Activated CD8-positive, alpha-beta memory T cell treated with anti-CD3 and anti-CD28 coated beads for 36 hours (primary cell): Measurements from ENCODE around the gene ITGA4. TPM values are rescaled to one million over a fixed set of nuclear protein-coding genes. Genes with fewer than 3 reads are reported as not detected.
"Not testable (repeated sequence)": the region's sequence is repeated elsewhere in the genome, so short reads cannot be mapped to it uniquely, and the experiment has no call there.

ENCODE experiments used
- CTCF ChIA-PET: fragments of 350-600 bp; sonication (Branson Sonifier 250); formaldehyde crosslinking; loops from one replicate; lab custom pipeline; 2021; ENCODE audit warnings: antibody characterized with exemption; lab: Charles Lee
- POLR2A ChIA-PET: fragments of 350-600 bp; sonication (Branson Sonifier 250); formaldehyde crosslinking; loops from one replicate; lab custom pipeline; 2021; ENCODE audit warnings: antibody characterized with exemption; lab: Charles Lee
- total RNA-seq, 2 experiments: library from RNA; stranded (reverse); gene quantifications; one replicate each; pipeline ENCODE4 v1.2.3, GENCODE V29; 2021

The ITGA4 gene
- 100 to 1,000 TPM; 127 to 128 TPM for total RNA-seq

DNA sequence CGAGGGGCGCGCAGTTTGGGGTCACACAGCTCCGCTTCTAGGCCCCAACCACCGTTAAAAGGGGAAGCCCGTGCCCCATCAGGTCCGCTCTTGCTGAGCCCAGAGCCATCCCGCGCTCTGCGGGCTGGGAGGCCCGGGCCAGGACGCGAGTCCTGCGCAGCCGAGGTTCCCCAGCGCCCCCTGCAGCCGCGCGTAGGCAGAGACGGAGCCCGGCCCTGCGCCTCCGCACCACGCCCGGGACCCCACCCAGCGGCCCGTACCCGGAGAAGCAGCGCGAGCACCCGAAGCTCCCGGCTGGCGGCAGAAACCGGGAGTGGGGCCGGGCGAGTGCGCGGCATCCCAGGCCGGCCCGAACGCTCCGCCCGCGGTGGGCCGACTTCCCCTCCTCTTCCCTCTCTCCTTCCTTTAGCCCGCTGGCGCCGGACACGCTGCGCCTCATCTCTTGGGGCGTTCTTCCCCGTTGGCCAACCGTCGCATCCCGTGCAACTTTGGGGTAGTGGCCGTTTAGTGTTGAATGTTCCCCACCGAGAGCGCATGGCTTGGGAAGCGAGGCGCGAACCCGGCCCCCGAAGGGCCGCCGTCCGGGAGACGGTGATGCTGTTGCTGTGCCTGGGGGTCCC is at the start of gene ITGA4:
TSS of gene ITGA4 (plus strand) at position 266 of the 620 bp plus-strand sequence. CDS start at position 535, 269 bp downstream.
- CTCF ChIA-PET: interaction anchor here (0.7 to 3.1 kb wide), 13 partner anchors 9 to 349 kb away, joined by 3 to 14 read pairs (median 4); no protein-coding TSS in a partner anchor
- POLR2A ChIA-PET: interaction anchor here (0.9 to 2.4 kb wide), 12 partner anchors 9 to 313 kb away, joined by 3 to 10 read pairs (median 4); no protein-coding TSS in a partner anchor

DNA sequence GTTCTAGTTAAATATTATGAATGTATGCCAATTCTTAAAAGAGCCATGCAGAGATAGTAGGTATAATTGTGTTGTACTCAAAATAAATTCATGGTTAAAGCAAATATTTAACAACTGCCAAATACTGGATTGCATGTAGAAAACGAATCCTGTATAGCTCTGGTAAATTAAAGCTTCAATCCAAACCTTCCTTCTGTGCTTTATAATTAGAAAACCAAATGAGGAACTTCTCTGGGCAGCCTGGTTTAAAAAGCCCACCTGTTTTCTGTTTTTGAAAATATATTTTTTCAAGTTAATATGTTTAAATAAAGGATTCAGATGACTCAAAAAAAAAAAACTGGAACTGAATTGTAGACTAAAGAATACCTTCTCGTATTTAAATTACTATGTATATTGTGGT is 48.3 kb upstream of the ITGA4 start:
- POLR2A ChIA-PET: no interaction called here

DNA sequence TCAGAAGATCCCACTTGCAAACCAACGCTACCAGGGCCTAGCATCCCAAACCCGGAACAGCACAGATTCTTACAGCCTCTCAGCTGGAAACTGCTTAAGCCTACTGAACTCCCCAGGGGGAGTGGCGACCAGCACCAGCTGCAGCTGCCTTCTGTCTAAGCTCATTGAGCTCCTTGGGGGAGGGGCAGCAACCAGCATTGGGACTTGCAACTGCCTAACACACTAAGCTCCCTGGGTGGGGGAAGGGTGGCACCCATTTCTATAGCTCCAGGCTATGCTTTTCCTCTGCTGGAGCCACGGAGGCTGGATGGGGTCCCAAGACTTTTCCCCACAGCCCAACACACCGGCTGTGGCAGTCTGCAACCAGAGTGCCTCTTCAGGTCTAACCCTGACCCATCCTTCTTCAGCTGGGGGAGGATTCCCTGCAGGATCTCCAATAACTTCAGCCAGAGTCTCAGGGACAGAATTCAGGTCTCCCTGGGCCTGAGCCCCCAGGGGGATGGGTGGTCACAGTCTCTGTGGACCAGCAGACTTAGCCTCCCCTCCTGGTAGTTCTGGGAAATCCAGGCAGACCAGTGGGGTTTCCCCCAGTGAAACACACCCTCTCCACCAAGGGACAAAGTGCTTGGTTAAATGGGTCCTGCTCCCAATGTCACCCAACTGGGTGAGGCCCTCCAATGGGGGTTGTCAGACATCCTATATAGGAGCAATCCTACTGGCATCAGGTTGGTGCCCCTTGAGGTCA is 45.9 kb upstream of the ITGA4 start:
- POLR2A ChIA-PET: no interaction called here
- CTCF ChIA-PET: no interaction called here

More for the DNA sequence above, 48.3 kb upstream of the ITGA4 start:
- CTCF ChIA-PET: no interaction called here

DNA sequence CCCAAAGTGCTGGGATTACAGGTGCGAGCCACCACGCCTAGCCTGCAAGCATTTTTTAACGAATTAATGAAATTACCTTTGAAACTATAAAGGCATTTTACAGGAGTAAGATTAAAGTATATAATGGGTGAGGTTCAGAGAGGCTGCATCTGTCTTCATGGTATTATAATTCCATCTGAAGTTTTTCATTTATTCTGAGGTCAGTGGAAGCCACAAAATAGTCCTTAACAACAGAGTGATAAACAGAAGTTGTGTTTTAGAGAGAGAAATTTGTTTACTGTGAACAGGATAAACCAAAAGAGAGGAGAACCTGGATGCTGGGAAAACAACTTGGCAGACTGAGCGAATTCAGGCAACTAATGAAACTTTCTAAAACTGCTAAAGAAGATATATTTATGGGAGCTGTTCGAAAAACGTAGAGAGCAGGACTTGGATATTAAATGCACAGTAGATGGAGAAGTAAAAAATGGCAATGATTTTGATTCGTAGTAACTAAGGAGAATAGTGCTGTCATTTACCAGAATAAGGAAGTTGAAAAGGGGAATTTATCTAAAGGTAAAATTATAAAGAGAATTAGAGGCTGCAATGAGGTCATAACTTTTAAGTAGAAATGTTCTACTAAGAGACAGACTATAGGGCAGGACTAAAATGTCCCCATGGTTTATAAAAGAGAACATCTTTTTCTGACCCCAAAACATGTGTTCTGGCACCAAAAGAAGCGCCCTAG is 37.9 kb upstream of the ITGA4 start:
- ChIA-PET CTCF (no interaction called here), POLR2A (no interaction called here)

DNA sequence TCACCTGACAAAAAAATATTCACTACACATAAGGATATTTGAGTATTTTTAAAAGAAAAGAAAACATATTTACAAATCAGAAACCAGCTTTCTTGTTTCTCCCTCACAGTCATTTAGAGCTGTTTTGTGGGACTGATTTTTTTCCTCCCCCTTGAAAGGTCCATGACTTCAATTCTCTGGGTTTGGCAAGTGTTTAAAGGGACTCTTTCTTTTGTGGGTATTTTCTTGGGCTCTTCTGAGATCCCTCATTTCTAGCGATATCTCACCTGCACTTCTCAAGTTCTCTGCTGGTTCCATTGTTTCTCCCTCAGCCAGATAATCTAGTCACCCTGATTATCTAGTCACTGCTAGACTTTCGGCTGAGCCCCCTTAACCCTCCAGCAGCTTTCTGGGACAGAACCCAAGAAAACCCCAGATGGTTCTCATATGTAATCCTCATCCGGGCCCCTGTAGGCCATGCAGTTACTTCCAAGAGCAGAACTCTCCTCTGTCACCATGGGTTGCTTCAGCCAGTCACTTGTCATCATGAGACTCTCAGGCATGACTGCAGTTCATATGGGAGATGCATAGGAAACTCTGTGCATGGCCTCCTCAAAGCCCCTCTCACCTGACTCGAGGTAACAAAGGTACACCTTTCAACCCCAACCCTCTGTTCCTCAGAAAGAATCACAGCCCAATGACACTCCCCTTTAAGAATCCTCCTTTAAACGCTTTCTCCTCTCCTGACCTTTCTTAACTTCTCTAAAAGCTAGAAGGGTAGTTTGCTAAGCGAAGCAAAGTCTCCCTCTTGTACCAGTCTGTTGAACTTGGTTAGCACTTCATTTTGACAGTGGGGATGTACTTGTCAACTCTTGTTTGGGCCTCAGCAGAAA is 36.7 kb upstream of the ITGA4 start:
- POLR2A ChIA-PET: no interaction called here

DNA sequence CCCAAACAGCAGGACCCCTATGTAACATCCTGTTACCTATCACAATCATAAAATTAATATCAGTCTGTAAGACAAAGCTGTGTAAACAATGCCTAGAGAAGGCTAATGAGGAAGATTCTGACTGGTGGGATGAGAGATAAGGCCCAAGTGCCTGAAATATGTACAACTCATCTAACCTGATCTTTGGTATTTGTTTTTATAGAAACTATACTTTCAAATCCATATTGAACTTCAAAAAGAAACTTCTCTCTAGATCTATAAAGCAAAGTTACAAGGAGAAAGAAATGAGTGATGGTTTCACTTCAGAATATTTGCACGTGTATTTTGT is 36.1 kb upstream of the ITGA4 start:
- ChIA-PET CTCF (no interaction called here), POLR2A (no interaction called here)

More for the DNA sequence above, 36.7 kb upstream of the ITGA4 start:
- CTCF ChIA-PET: no interaction called here

DNA sequence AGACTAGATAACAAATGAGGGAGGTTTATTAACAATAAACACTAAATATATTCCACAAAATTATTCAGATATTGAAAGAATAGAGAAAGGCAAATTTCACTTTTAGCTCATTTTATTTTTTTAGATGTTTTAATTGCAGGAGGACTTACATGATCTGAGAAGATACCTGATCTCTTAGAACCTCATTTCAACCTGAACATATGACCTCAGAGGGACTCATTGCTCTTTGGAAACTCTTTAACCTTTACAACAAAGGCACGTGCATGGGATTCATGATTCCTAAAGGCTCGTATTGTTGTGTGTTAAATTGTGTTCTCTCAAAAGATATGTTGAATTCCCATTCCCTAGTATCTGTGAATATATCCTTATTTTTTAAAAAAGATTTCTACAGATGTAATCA is 35.7 kb upstream of the ITGA4 start:
- ChIA-PET POLR2A (no interaction called here), CTCF (no interaction called here)

DNA sequence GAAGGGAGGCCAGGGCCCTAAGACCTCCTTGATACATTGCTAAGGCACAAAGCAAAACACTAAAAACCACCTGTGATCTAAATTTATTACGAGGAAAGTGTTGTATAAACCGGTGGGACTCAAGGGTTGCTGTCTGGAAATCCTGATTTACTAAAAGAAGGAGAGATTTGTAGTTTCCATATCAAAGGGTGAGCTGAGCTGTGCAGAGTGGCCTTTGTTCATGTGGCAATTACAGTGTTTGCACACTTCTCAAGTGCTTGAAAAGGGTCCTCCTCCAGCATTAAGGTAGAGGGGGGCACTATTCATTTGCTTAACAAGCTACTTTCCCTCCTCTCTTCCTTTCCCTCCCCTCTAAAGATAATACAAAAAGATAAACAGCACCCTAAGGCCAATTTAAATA is 30.5 kb upstream of the ITGA4 start:
- ChIA-PET POLR2A (no interaction called here), CTCF (no interaction called here)

DNA sequence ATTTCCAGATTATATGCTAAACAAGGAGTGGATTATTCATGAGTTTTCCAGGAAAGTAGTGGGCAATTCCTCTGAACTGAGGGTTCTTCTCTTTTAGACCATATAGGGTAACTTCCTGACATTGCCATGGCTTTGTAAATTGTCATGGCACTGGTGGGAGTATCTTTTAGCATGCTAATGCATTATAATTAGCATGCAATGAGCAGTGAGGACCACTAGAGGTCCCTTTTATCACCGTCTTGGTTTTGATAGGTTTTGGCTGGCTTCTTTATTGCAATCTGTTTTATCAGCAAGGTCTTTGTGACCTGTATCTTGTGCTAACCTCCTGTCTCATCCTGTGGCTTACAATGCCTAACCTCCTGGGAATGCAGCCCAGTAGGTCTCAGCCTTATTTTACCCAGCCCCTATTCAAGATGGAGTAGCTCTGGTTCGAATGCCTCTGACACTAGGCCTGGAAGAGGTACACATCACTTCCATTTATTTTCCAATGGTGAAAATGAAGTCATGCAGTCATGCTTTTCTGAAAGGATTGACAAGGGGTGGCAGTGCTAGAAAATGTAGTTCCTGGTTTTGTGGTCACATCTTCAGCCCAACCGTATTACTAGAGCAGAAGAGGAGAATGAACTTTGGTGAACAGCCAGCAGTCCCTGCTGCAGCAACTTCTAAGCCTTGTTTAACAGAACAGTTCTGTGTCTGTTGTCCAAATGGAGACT is 26.6 kb upstream of the ITGA4 start:
- POLR2A ChIA-PET: no interaction called here
- CTCF ChIA-PET: no interaction called here

DNA sequence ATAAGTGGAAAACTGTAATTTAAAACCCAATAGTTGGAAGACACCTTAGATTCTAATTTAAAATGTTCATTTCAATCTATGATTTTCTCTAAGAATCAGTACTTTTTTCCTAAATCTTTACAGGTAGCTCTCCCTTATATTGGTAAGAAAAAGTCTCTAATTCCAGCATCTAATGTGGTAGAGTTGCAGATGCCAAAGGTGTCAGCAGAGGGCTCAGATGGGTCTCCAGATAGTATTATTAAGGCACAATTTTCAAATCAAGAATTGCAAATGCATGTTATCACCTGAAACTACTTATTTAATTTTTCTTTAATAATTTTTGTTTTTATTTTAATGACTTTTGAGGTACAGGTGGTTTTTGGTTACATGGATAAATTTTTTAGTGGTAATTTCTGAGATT is 25.5 kb upstream of the ITGA4 start:
- ChIA-PET CTCF (interaction anchor here (1.2 kb wide), 1 partner anchor 36 kb away, joined by 3 read pairs; no protein-coding TSS in a partner anchor), POLR2A (no interaction called here)

DNA sequence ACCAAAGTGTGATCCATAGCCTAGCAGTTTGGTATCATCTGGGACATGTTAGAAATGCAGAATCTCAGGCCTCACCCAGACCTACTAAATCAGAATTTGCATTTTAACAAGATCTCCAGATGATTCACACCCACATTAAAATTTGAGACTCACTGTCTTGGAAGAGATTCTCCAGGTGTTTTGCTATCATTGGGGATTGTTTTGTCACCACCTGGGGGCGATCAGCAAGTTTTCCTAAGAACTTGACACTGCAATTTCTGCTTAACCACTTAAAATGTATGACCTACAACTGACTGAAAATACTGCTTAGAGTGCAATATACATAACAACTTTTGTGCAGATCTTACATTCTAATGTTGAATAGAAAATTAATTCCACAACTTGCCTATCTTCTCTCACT is 18.9 kb upstream of the ITGA4 start:
- POLR2A ChIA-PET: no interaction called here
- CTCF ChIA-PET: interaction anchor here (1.2 kb wide), 1 partner anchor 9 kb away, joined by 3 read pairs; no protein-coding TSS in a partner anchor

DNA sequence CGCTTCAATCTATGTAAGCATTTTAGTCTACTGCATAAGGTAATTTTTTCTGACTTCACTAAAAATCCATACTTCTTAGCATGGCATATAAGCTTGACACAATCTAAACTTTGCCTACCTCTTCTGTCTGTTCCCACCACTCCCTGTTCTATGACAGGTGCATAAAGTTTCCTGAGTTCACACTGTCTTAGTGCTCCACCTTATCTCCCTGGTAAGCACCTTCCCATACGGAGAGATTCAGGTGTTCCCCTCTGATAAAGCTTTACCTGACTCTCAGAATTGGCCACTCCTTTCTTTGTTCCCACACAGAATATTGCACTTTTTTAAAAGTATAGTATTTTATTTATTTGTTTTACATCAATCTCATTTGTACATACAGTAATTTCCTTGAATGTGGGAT is 16.8 kb upstream of the ITGA4 start:
- ChIA-PET CTCF (interaction anchor here (1.1 to 1.3 kb wide), 2 partner anchors 14 to 17 kb away, joined by 3 to 4 read pairs; partner anchors contain the start of gene ITGA4), POLR2A (no interaction called here)

DNA sequence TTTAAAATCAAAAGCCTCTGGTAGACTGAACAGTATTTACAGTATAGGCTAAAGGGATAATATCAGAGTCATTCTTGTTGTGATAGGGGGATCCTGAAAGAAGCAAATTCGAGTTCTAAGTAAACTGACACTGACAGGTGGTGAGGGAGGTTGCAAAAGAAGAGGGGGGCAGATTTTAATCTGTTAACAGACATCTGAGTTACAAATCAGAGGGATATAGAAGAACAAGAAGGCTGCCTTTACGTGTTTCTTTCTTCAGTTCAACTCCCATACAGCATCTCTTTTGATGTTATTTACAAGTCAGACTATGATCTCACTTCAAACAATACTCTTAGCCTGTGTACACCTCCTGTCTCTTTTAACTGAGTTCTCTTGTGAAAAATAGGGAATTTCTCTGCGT is 16.3 kb upstream of the ITGA4 start:
- POLR2A ChIA-PET: no interaction called here

DNA sequence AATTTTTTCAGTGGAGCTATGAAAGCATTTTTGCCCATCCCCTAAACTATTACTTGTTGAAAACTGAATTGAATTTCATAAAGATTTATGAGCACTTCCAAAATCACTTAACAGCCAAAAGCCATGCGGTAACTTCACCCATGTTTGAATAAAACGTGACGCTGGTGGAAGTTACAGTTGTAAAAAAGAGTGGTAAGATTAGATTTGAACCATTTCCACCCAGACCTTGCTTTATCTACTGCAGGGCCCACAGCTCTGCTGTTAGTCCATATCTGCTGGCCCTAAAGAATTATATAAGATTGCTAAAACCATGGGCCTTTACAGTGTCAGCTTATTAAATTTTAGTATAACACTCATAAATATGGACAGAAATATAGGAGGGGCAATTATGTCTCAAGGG is 15.5 kb upstream of the ITGA4 start:
- ChIA-PET CTCF (interaction anchor here (1.7 kb wide), 1 partner anchor 13 kb away, joined by 4 read pairs; no protein-coding TSS in a partner anchor), POLR2A (no interaction called here)

More for the DNA sequence above, 16.3 kb upstream of the ITGA4 start:
- CTCF ChIA-PET: interaction anchor here (1.1 kb wide), 1 partner anchor 14 kb away, joined by 3 read pairs; no protein-coding TSS in a partner anchor

DNA sequence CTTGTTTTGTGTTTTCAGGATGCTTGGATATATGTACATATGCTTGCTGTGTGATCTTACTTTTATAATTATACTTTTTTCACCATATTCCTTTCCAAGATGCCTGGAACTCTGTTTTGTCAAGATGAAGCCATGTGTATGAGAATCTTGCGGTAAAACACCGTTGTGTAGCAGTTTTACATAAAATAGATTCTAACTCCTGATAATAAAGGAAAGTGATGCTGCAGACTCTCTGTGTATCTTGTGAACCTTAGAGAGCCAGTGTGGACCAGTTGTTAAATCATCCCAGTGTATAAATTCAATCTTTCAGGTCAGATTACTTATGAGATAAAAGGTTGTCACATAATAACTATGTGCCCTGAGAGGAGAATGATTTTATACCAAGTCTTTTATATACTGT is 12.5 kb upstream of the ITGA4 start:
- CTCF ChIA-PET: no interaction called here
- POLR2A ChIA-PET: no interaction called here

DNA sequence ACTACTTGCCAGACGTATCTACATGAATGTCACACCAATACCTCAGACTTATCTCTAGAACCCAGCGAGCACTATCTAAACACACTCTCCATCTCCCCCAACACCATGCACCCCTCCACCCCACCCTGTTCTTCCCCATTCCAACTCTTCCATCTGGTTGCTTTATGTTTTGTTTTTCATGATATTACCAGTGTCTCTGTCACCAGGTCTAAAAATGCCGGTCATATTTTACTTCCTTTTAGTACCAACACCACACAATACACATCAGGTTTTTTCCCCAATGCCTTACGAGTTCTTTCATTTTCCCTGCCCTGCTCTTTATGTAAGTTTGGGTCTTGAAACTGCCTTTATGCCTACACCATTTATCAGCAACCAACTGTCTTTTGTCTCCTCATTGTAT is 10.2 kb upstream of the ITGA4 start:
- CTCF ChIA-PET: interaction anchor here (0.9 kb wide), 1 partner anchor 11 kb away, joined by 3 read pairs; the partner anchor contains the start of gene ITGA4
- POLR2A ChIA-PET: no interaction called here

DNA sequence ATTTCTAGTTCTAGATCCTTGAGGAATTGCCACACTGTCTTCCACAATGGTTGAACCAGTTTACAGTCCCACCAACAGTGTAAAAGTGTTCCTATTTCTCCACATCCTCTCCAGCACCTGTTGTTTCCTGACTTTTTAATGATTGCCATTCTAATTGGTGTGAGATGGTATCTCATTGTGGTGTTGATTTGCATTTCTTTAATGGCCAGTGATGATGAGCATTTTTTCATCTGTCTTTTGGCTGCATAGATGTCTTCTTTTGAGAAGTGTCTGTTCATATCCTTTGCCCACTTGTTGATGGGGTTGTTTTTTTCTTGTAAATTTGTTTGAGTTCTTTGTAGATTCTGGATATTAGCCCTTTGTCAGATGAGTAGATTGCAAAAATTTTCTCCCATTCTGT is 7.9 kb upstream of the ITGA4 start:
- POLR2A ChIA-PET, CTCF ChIA-PET: not testable (repeated sequence)

DNA sequence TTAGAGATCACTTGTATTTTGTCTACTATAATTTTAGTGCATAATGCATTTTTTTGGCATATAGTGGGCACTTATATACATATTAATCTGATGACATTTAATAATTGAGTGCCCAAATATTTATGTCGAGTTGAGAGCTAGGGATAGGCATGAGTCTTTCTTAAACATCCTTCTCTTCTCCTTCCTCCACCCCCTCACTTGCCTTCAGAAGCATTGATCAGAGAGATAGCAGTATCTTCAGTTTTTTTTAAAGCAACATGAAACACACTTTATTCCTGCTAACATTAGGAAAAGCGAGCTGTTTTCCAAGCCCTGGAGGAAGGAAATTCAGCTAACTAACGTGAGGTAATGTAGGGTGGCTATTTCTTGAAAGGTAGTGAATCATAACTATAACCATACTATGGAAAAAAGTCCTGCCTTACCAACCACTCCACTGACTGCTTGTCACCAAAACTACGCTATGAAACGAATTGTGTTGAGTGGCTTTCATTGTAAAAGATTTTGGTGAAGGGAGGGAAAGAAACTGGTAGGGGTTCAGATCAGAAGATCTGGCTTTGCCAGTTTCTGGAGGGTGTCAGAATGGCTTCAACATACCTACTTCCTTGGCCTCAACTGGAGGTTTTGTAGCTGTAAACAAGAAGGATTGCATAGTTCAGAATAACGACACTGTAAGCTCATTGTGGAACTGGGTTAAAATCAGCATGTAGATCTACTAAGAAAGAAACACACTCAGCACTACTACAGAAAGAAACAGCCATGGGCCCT is 2.3 kb upstream of the ITGA4 start:
- ChIA-PET POLR2A (no interaction called here), CTCF (interaction anchor here (1.0 to 1.5 kb wide), 2 partner anchors 12 to 15 kb away, joined by 3 to 4 read pairs; no protein-coding TSS in a partner anchor)
